GM06990 (cell line): Measurements from ENCODE around the gene KRTAP10-6.

ENCODE experiments used
- DNase-seq: peaks from one replicate; pipeline ENCODE4 v3.0.0-alpha.2; 2011; ENCODE audit not compliant: insufficient read length; ENCODE audit errors: extremely low read depth
- H3K27me3 ChIP-seq: replicated peaks from 2 replicates; pipeline ENCODE4 v1.6.0; 2011; ENCODE audit warnings: low read length; ENCODE audit not compliant: control insufficient read depth, insufficient read depth
- H3K36me3 ChIP-seq: 2 replicates; pipeline ENCODE4 v1.5.1; 2011; ENCODE audit warnings: low read length; ENCODE audit not compliant: control insufficient read depth, insufficient read depth
- H3K4me3 ChIP-seq: replicated peaks from 2 replicates; pipeline ENCODE4 v1.5.1; 2011; ENCODE audit warnings: low read depth, mild to moderate bottlenecking, control low read depth, low read length
- CTCF ChIP-seq: IDR thresholded peaks from 2 replicates; pipeline ENCODE4 v1.5.1; 2011; ENCODE audit warnings: low read length, control low read depth, mild to moderate bottlenecking, inconsistent platforms; ENCODE audit not compliant: insufficient read depth, poor library complexity, severe bottlenecking

Gene KRTAP10-6

GRCh38 chr21:44589586-44590305 lies 2.6 kb downstream of the KRTAP10-6 start:
- Histone ChIP-seq H3K27me3 (no peaks in the 10 kb centered on the region), H3K4me3 (no peak overlapping the region), H3K36me3 (no peaks in the 10 kb centered on the region)
- DNase-seq: no peak
- no peak for TF ChIP-seq CTCF

- DNase-seq: no peak
- Histone ChIP-seq H3K36me3 (no peaks in the 10 kb centered on the region), H3K4me3 (no peak overlapping the region), H3K27me3 (no peaks in the 10 kb centered on the region)
- TF ChIP-seq CTCF: no peak
These were observed 3.2 kb downstream of the KRTAP10-6 start for GRCh38 chr21:44589094-44589493.

- H3K27me3 ChIP-seq: no peaks in the 10 kb centered on the region
- TF ChIP-seq CTCF: no peak
- no peak overlapping the region for H3K4me3 ChIP-seq
These were observed 6.4 kb downstream of the KRTAP10-6 start for GRCh38 chr21:44585892-44586291.

GRCh38 chr21:44583800-44584147 lies 8.5 kb downstream of the KRTAP10-6 start:
- no peaks in the 10 kb centered on the region for H3K36me3 ChIP-seq
- no peaks in the 10 kb centered on the region for H3K27me3 ChIP-seq
- H3K4me3 ChIP-seq: no peak overlapping the region
- TF ChIP-seq CTCF: no peak
- DNase-seq: no peak

More at GRCh38 chr21:44585892-44586291, 6.4 kb downstream of the KRTAP10-6 start:
- H3K36me3 ChIP-seq: no peaks in the 10 kb centered on the region
- no peak for DNase-seq

- DNase-seq: no peak
- TF ChIP-seq CTCF: no peak
- H3K36me3 ChIP-seq: no peaks in the 10 kb centered on the region
- H3K27me3 ChIP-seq: no peaks in the 10 kb centered on the region
- no peak overlapping the region for H3K4me3 ChIP-seq
These were observed 9.1 kb downstream of the KRTAP10-6 start for GRCh38 chr21:44583089-44583799.
